SK-N-SH (cell line): ENCODE results near the gene YARS2. TPM values are rescaled to one million over a fixed set of nuclear protein-coding genes. Genes with fewer than 3 reads are reported as not detected.

Experiments
- CTCF ChIA-PET: fragments of 300-600, 350-600 bp; formaldehyde crosslinking; extraction: SDS; loops from one replicate; lab custom pipeline; 2021; lab: Yijun Ruan, JAX
- POLR2A ChIA-PET: fragments of 350-600 bp; sonication (Branson Sonifier 250); formaldehyde crosslinking; extraction: SDS; loops from one replicate; lab custom pipeline; 2020; ENCODE audit warnings: antibody characterized with exemption, inconsistent platforms; lab: Yijun Ruan, JAX
- DNase-seq: peaks from one replicate; pipeline ENCODE4 v3.0.0; 2012
- H2AFZ ChIP-seq: fragments of 200-600 bp; sonication (generic); 2 replicates; pipeline ENCODE4 v1.8.1; 2016; ENCODE audit warnings: antibody characterized with exemption, mild to moderate bottlenecking, low read depth
- H3F3A ChIP-seq: fragments of 200-600 bp; sonication (generic); replicated peaks from 2 replicates; pipeline ENCODE3; 2016; ENCODE audit warnings: antibody characterized with exemption, mild to moderate bottlenecking; ENCODE audit not compliant: insufficient read depth
- H3K27ac ChIP-seq, 2 experiments: fragments of 200-500 bp in 1 of 2; fragments of 200-600 bp in 1 of 2; sonication (Bioruptor generic) in 1 of 2; sonication (generic), shearing (Covaris generic) in 1 of 2; 2 replicates each; pipeline versions ENCODE4 v1.5.1 to v1.6.1; 2014 to 2016; ENCODE audit warnings: low read depth in 2 of 2, inconsistent platforms in 1 of 2, low read length in 1 of 2, mild to moderate bottlenecking in 1 of 2, mixed read lengths in 1 of 2
- H3K27me3 ChIP-seq: fragments of 200-600 bp; sonication (generic), shearing (Covaris generic); 2 replicates; pipeline ENCODE4 v1.6.1; 2016; ENCODE audit warnings: mixed run types; ENCODE audit not compliant: insufficient read depth
- H3K36me3 ChIP-seq, 2 experiments: fragments of 200-500 bp in 1 of 2; fragments of 200-600 bp in 1 of 2; sonication (Bioruptor generic) in 1 of 2; sonication (generic) in 1 of 2; replicated peaks in 1 of 2; 2 replicates each; pipeline versions ENCODE3 to v1.5.1; 2014 to 2016; ENCODE audit warnings: low read length in 1 of 2, mild to moderate bottlenecking in 1 of 2; ENCODE audit not compliant: insufficient read depth in 2 of 2, control insufficient read depth in 1 of 2
- H3K4me1 ChIP-seq, 2 experiments: fragments of 200-500 bp in 1 of 2; fragments of 200-600 bp in 1 of 2; sonication (Bioruptor generic) in 1 of 2; sonication (generic), shearing (Covaris generic) in 1 of 2; 2 replicates each; pipeline versions ENCODE4 v1.5.1 to v1.6.1; 2014 to 2016; ENCODE audit warnings: low read depth in 1 of 2, low read length in 1 of 2, mixed run types in 1 of 2; ENCODE audit not compliant: insufficient read depth in 2 of 2, control insufficient read depth in 1 of 2
- H3K4me2 ChIP-seq: fragments of 200-600 bp; sonication (generic), shearing (Covaris generic); 2 replicates; pipeline ENCODE4 v1.6.1; 2017; ENCODE audit warnings: mixed run types
- H3K4me3 ChIP-seq, 2 experiments: fragments of 200-500 bp in 1 of 2; fragments of 200-600 bp in 1 of 2; sonication (Bioruptor generic) in 1 of 2; sonication (generic), shearing (Covaris generic) in 1 of 2; 2 replicates each; pipeline versions ENCODE4 v1.5.1 to v1.8.1; 2014 to 2016; ENCODE audit warnings: low read depth in 2 of 2, inconsistent platforms in 1 of 2, low read length in 1 of 2, mild to moderate bottlenecking in 1 of 2, mixed read lengths in 1 of 2, moderate library complexity in 1 of 2
- H3K79me2 ChIP-seq: fragments of 200-600 bp; sonication (generic); 2 replicates; pipeline ENCODE4 v1.8.1; 2017; ENCODE audit warnings: mild to moderate bottlenecking; ENCODE audit not compliant: insufficient read depth
- H3K9ac ChIP-seq: fragments of 200-600 bp; sonication (generic); 2 replicates; pipeline ENCODE4 v1.6.1; 2017; ENCODE audit warnings: mixed run types
- H3K9me2 ChIP-seq: fragments of 200-600 bp; sonication (generic); 2 replicates; pipeline ENCODE4 v1.6.1; 2017; ENCODE audit warnings: mixed run types
- H3K9me3 ChIP-seq: fragments of 200-600 bp; sonication (generic); 2 replicates; pipeline ENCODE4 v1.6.1; 2017; ENCODE audit warnings: mixed run types, mild to moderate bottlenecking, moderate library complexity
- H4K20me1 ChIP-seq: fragments of 200-600 bp; sonication (generic); 2 replicates; pipeline ENCODE4 v1.6.1; 2017; ENCODE audit warnings: mild to moderate bottlenecking, mixed run types; ENCODE audit not compliant: insufficient read depth
- EP300 ChIP-seq, 2 experiments: IDR thresholded peaks; 2 replicates each; pipeline versions ENCODE4 v1.4.0 to v1.6.1; 2012; ENCODE audit warnings: borderline replicate concordance in 1 of 2, low read depth in 1 of 2, low read length in 1 of 2
- FOXJ3 ChIP-seq: sonication (generic); formaldehyde crosslinking; IDR thresholded peaks from 2 replicates; pipeline ENCODE4 v1.5.1; 2020; ENCODE audit warnings: mild to moderate bottlenecking, missing genetic modification reagents
- FOXM1 ChIP-seq: IDR thresholded peaks from 2 replicates; pipeline ENCODE4 v1.4.0; 2012; ENCODE audit warnings: low read depth, mild to moderate bottlenecking
- GABPA ChIP-seq: IDR thresholded peaks from 2 replicates; pipeline ENCODE4 v1.4.0; 2012; ENCODE audit warnings: low read depth, mild to moderate bottlenecking
- GATA2 ChIP-seq: sonication (generic); formaldehyde crosslinking; IDR thresholded peaks from 2 replicates; pipeline ENCODE4 v1.5.0; 2020; ENCODE audit warnings: mild to moderate bottlenecking, missing genetic modification reagents
- MEF2A ChIP-seq: IDR thresholded peaks from 2 replicates; pipeline ENCODE4 v1.4.0; 2012; ENCODE audit warnings: low read depth, borderline replicate concordance
- MXI1 ChIP-seq: IDR thresholded peaks from 2 replicates; pipeline ENCODE4 v1.6.1; 2012; ENCODE audit warnings: mild to moderate bottlenecking, low read depth, low read length, improper control_type of control experiment
- NRF1 ChIP-seq: IDR thresholded peaks from 2 replicates; pipeline ENCODE4 v1.6.1; 2012; ENCODE audit warnings: low read depth, mild to moderate bottlenecking, low read length
- POLR2AphosphoS5 ChIP-seq: IDR thresholded peaks from 2 replicates; pipeline ENCODE4 v1.6.1; 2012; ENCODE audit warnings: low read depth, low read length
- RAD21 ChIP-seq: IDR thresholded peaks from 2 replicates; pipeline ENCODE4 v1.6.1; 2012; ENCODE audit warnings: mild to moderate bottlenecking, low read length
- RCOR1 ChIP-seq: fragments of 150-350 bp; IDR thresholded peaks from 2 replicates; pipeline ENCODE4 v1.6.1; 2017; ENCODE audit warnings: antibody characterized with exemption, low read length
- RFX5 ChIP-seq: IDR thresholded peaks from 2 replicates; pipeline ENCODE4 v1.6.1; 2012; ENCODE audit warnings: mild to moderate bottlenecking, improper control_type of control experiment, low read length
- RXRA ChIP-seq: IDR thresholded peaks from 2 replicates; pipeline ENCODE4 v1.4.0; 2012; ENCODE audit warnings: low read depth, mild to moderate bottlenecking, borderline replicate concordance
- SIN3A ChIP-seq: IDR thresholded peaks from 2 replicates; pipeline ENCODE4 v1.6.1; 2012; ENCODE audit warnings: low read depth, mild to moderate bottlenecking, low read length, moderate library complexity, borderline replicate concordance
- SMC3 ChIP-seq: IDR thresholded peaks from 2 replicates; pipeline ENCODE4 v1.6.1; 2012; ENCODE audit warnings: low read depth, low read length, improper control_type of control experiment
- TCF12 ChIP-seq: IDR thresholded peaks from 2 replicates; pipeline ENCODE4 v1.4.0; 2012
- USF2 ChIP-seq: fragments of 150-350 bp; IDR thresholded peaks from 2 replicates; pipeline ENCODE4 v1.6.1; 2017; ENCODE audit warnings: antibody characterized with exemption, low read length, low read depth, borderline replicate concordance
- WGBS: methylation state at CpG from one replicate; pipeline ENCODE4 v1.1.6; 2017; ENCODE audit warnings: low lambda C conversion rate; 5-methylcytosine and 5-hydroxymethylcytosine counted together
- polyA plus RNA-seq, 3 experiments: library from polyadenylated mRNA; depleted of rRNA; stranded (reverse); fragments of >200 nt; gene quantifications; 2 replicates each; pipeline ENCODE4 v1.2.3, GENCODE V29; 2012
- TF ChIP-seq, protein P1 (sequence below): IDR thresholded peaks from 2 replicates; pipeline ENCODE4; 2012
- TF ChIP-seq, protein P2 (sequence below): IDR thresholded peaks from 2 replicates; pipeline ENCODE4 v1.6.1; 2012; ENCODE audit warnings: mild to moderate bottlenecking, low read depth, low read length, moderate library complexity
- TF ChIP-seq, protein P3 (sequence below): fragments of 150-350 bp; IDR thresholded peaks from 2 replicates; pipeline ENCODE4 v1.6.1; 2016; ENCODE audit warnings: mild to moderate bottlenecking, low read depth, low read length

YARS2 gene
- polyA plus RNA-seq, 1 of the 3 experiments (the other 2 are of a cell fraction), result 14.3 TPM

GRCh38 chr12:32783029-32783428 lies 27.3 kb upstream of the YARS2 start:
- Histone ChIP-seq H3K9me3 (no peaks in the 10 kb centered on the region), H3K36me3 (no peaks in the 10 kb centered on the region), H3K79me2 (no peaks in the 10 kb centered on the region), H3K9me2 (no peaks in the 10 kb centered on the region), H3K27ac (no peak overlapping the region), H3K9ac (no peak overlapping the region), H3F3A (no peaks in the 10 kb centered on the region), H3K4me3 (no peak overlapping the region), H3K27me3 (no peaks in the 10 kb centered on the region), H3K4me1 (no peaks in the 10 kb centered on the region), H2AFZ (no peak overlapping the region), H3K4me2 (no peak overlapping the region), H4K20me1 (no peaks in the 10 kb centered on the region)
- TF ChIP-seq GABPA (no peak), SMC3 (no peak), RFX5 (no peak), EP300 (IDR thresholded peaks at IDR 0.05; ENCODE audit: borderline replicate concordance in 1 of 2, low read depth in 1 of 2, low read length in 1 of 2) (no peak), POLR2AphosphoS5 (no peak), MXI1 (no peak), FOXJ3 (CRISPR knock-in tag) (no peak), RAD21 (no peak)
- TF ChIP-seq, protein P1, sequence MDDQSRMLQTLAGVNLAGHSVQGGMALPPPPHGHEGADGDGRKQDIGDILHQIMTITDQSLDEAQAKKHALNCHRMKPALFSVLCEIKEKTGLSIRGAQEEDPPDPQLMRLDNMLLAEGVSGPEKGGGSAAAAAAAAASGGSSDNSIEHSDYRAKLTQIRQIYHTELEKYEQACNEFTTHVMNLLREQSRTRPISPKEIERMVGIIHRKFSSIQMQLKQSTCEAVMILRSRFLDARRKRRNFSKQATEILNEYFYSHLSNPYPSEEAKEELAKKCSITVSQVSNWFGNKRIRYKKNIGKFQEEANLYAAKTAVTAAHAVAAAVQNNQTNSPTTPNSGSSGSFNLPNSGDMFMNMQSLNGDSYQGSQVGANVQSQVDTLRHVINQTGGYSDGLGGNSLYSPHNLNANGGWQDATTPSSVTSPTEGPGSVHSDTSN, result no peak
- TF ChIP-seq, protein P2, sequence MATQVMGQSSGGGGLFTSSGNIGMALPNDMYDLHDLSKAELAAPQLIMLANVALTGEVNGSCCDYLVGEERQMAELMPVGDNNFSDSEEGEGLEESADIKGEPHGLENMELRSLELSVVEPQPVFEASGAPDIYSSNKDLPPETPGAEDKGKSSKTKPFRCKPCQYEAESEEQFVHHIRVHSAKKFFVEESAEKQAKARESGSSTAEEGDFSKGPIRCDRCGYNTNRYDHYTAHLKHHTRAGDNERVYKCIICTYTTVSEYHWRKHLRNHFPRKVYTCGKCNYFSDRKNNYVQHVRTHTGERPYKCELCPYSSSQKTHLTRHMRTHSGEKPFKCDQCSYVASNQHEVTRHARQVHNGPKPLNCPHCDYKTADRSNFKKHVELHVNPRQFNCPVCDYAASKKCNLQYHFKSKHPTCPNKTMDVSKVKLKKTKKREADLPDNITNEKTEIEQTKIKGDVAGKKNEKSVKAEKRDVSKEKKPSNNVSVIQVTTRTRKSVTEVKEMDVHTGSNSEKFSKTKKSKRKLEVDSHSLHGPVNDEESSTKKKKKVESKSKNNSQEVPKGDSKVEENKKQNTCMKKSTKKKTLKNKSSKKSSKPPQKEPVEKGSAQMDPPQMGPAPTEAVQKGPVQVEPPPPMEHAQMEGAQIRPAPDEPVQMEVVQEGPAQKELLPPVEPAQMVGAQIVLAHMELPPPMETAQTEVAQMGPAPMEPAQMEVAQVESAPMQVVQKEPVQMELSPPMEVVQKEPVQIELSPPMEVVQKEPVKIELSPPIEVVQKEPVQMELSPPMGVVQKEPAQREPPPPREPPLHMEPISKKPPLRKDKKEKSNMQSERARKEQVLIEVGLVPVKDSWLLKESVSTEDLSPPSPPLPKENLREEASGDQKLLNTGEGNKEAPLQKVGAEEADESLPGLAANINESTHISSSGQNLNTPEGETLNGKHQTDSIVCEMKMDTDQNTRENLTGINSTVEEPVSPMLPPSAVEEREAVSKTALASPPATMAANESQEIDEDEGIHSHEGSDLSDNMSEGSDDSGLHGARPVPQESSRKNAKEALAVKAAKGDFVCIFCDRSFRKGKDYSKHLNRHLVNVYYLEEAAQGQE, result no peak
- POLR2A ChIA-PET, result no interaction called here
- no peak for DNase-seq
- WGBS, result 36% methylated on average over 3 of the region's 3 CpGs
- CTCF ChIA-PET, result interaction anchor here (1.2 kb wide), 1 partner anchor 27 kb away, joined by 3 read pairs; no protein-coding TSS in a partner anchor

DNA sequence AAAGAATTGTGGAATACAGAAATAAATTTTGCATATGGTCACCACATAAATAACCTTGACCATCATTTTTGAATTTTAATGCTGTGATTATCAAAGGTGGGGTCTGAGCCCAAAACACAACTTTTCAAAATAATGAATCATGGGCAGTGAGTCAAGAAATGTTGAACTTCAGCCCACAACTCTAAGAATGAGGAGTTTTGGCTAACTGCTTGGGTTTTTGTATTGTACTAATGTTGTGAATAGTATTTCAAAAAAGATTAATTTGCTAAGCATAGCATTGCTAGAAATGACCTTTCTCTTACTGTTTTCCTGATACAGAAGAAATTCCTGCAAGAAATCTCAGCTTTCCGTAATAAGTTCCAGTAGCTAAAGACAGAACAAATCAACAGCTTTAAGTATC lies 24.4 kb upstream of the YARS2 start:
- no peaks in the 10 kb centered on the region for H3K79me2 ChIP-seq
- no peaks in the 10 kb centered on the region for H3K36me3 ChIP-seq
- H2AFZ ChIP-seq, result no peak overlapping the region
- H3K9me2 ChIP-seq, result no peaks in the 10 kb centered on the region
- no peak for DNase-seq
- no peak overlapping the region for H3K27ac ChIP-seq
- H3K9ac ChIP-seq, result no peak overlapping the region
- no peaks in the 10 kb centered on the region for H3K27me3 ChIP-seq
- H4K20me1 ChIP-seq, result no peaks in the 10 kb centered on the region
- whole genome bisulfite sequencing, result 69% methylated on average over 1 of the region's 1 CpG
- no peaks in the 10 kb centered on the region for H3K4me1 ChIP-seq
- ChIA-PET CTCF (interaction anchor here (2.4 kb wide), 1 partner anchor 24 kb away, joined by 9 read pairs; the partner anchor contains the start of gene YARS2), POLR2A (no interaction called here)
- no peaks in the 10 kb centered on the region for H3F3A ChIP-seq
- H3K9me3 ChIP-seq, result no peaks in the 10 kb centered on the region
- no peak overlapping the region for H3K4me2 ChIP-seq
- H3K4me3 ChIP-seq, result no peak overlapping the region
- TF ChIP-seq GABPA (no peak), RFX5 (no peak), RCOR1 (no peak), FOXM1 (no peak), RXRA (no peak), SIN3A (no peak), GATA2 (CRISPR knock-in tag) (no peak), NRF1 (no peak), MEF2A (no peak), POLR2AphosphoS5 (no peak), TCF12 (no peak), USF2 (no peak), EP300 (IDR thresholded peaks at IDR 0.05; ENCODE audit: borderline replicate concordance in 1 of 2, low read depth in 1 of 2, low read length in 1 of 2) (no peak)
- TF ChIP-seq, protein P3, sequence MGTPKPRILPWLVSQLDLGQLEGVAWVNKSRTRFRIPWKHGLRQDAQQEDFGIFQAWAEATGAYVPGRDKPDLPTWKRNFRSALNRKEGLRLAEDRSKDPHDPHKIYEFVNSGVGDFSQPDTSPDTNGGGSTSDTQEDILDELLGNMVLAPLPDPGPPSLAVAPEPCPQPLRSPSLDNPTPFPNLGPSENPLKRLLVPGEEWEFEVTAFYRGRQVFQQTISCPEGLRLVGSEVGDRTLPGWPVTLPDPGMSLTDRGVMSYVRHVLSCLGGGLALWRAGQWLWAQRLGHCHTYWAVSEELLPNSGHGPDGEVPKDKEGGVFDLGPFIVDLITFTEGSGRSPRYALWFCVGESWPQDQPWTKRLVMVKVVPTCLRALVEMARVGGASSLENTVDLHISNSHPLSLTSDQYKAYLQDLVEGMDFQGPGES, result no peak
